Ectodermal cell (in vitro differentiated cells): ENCODE data around the gene TIAM2.

Experiments
- H3K27ac ChIP-seq: 2 replicates; pipeline ENCODE4 v1.7.0; 2013; ENCODE audit warnings: mild to moderate bottlenecking, low read depth, low read length; ENCODE audit not compliant: insufficient read depth, poor library complexity, severe bottlenecking
- H3K27me3 ChIP-seq: 2 replicates; pipeline ENCODE4 v1.7.0; 2013; ENCODE audit warnings: mild to moderate bottlenecking, low read length; ENCODE audit not compliant: insufficient read depth, control insufficient read depth, poor library complexity, severe bottlenecking
- H3K36me3 ChIP-seq: one replicate; pipeline ENCODE4 v1.7.0; 2013; ENCODE audit warnings: low read length; ENCODE audit not compliant: control insufficient read depth, insufficient read depth
- H3K4me1 ChIP-seq: one replicate; pipeline ENCODE4 v1.7.0; 2013; ENCODE audit warnings: low read length; ENCODE audit not compliant: control insufficient read depth, insufficient read depth
- H3K4me3 ChIP-seq: 2 replicates; pipeline ENCODE4 v1.7.0; 2013; ENCODE audit warnings: low read depth, low read length, control low read depth; ENCODE audit not compliant: insufficient read depth
- H3K9me3 ChIP-seq: 2 replicates; pipeline ENCODE4 v1.7.0; 2013; ENCODE audit warnings: mild to moderate bottlenecking, low read length, moderate library complexity; ENCODE audit not compliant: control insufficient read depth
- WGBS, 2 experiments: methylation state at CpG; one replicate each; pipeline ENCODE4 v1.1.7; 2013; ENCODE audit warnings: missing lambda C conversion rate in 2 of 2; 5-methylcytosine and 5-hydroxymethylcytosine counted together

The TIAM2 gene

DNA sequence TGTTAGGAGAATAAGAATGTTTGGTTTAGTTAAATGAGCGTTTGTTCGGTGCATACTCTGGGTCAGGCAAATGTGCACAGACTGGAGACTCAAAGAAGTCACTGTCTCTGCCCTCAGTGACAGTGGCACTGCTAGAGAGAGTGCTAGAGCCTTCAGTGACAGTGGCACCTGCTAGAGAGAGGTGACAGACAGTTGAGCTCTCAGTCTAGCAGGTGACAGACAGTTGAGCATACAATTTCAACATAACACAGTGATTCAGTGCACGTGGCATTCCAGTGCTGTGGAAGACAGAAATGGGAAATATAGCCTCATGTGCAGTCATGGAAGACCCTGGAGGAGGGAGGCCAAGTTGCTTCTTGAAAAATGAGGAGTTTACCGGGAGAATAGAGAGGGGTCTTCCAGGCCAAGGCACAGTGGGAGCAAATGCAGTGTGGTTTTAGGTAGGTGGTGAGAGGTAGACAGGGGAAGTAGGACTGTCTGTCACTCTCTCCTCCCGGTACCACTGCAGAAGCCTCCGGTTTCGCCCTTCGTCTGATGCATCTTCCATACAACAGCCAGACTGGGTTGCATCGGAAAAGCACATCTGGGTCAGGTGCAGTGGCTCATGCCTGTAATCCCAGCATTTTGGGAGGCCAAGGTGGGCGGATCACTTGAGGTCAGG lies 160.8 kb downstream of the TIAM2 start:
- H3K4me1 ChIP-seq = no peaks in the 10 kb centered on the region
- H3K27me3 ChIP-seq = no peaks in the 10 kb centered on the region
- H3K36me3 ChIP-seq = peaks cover 4% of the 10 kb centered on the region
- no peaks in the 10 kb centered on the region for H3K9me3 ChIP-seq
- no peak overlapping the region for H3K4me3 ChIP-seq
- H3K27ac ChIP-seq = no peak overlapping the region
- whole genome bisulfite sequencing, 2 experiments = 92 to 93% methylated on average over 10 of the region's 10 CpGs

DNA sequence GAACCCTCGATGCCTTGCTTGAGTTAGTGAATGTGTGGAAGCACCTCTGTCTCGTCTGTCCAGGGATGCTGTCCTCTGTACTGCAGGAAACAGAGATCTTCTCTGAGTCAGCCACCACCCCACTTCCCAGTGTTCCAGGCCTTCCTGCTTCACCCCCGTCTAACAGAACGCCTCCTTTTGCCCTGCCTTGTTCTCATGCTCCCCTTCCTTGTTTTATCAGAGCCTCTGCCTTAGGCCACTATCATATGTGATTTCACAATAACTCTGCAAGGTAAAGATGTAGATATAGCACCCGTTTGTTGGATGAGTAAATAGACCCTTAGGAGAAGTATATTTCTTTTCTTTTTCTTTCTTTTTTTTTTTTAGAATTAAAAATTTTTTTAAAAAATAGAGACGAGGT lies 162.0 kb downstream of the TIAM2 start:
- no peaks in the 10 kb centered on the region for H3K27me3 ChIP-seq
- WGBS, 2 experiments = 88 to 97% methylated on average over 5 of the region's 6 CpGs
- H3K4me3 ChIP-seq = no peak overlapping the region
- no peaks in the 10 kb centered on the region for H3K9me3 ChIP-seq
- H3K27ac ChIP-seq = no peak overlapping the region
- H3K36me3 ChIP-seq = no peaks in the 10 kb centered on the region
- no peaks in the 10 kb centered on the region for H3K4me1 ChIP-seq

DNA sequence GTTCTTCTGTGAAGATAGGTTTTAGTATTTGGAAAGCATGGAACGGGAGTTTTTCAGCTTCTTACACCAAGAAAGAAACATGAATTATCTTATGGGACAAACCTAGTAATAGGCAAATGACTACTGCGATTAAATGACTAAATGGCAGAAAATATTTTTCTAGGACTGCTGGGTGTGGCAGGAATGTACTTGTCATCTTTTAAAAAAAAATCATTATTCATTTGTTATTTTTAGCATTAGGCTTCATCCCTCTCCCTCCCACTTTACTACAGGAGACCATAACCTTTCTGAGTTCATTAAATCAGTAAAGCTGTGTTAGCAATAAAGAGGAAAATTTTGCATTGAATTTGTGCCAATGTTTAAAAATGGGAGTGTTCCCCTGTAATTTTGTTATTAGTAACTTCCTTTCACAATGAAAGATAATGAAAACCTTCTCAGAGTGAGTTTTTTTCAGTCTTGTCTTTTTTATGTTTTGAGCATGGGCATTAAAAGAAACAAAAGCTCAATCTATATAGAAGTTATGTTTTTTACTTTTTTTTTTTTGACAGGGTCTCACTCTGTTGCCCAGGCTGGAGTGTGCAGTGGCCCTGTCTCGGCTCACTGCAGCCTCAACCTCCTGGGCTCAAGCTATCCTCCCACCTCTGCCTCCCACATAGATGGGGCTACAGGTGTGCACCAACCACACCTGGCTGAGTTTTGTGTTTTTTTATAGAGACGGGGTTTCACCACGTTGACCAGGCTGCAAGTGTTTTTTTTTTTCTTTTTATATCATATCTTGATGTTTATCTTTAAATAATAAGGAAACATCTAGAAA lies 163.1 kb downstream of the TIAM2 start:
- H3K27ac ChIP-seq = no peak overlapping the region
- H3K36me3 ChIP-seq = no peaks in the 10 kb centered on the region
- H3K4me1 ChIP-seq = no peaks in the 10 kb centered on the region
- H3K9me3 ChIP-seq = no peaks in the 10 kb centered on the region
- H3K4me3 ChIP-seq = no peak overlapping the region
- H3K27me3 ChIP-seq = no peaks in the 10 kb centered on the region
- 92 to 97% methylated on average over 2 to 3 of the region's 5 CpGs for WGBS, 2 experiments

DNA sequence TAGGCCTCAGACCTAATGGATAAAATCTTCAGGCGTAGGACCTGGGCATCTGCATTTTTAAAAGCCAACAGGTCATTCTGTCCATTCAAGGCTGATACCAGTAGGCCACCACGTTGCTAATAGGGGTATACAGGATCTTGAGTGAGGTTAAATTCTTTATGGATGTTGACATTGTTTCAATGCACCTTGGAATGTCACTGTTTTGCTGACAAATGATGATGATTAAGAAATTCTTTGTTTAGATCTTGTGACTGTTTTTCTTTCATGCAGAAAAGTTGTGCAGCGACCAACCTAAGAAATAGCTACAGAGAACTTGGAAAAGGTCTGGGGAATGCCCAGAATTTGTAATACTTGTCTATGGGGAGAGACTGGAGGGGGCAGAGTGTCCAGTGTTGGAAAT lies 167.6 kb downstream of the TIAM2 start:
- H3K4me1 ChIP-seq = no peaks in the 10 kb centered on the region
- H3K9me3 ChIP-seq = no peaks in the 10 kb centered on the region
- H3K27me3 ChIP-seq = no peaks in the 10 kb centered on the region
- peaks cover 12% of the 10 kb centered on the region for H3K36me3 ChIP-seq
- no peak overlapping the region for H3K27ac ChIP-seq
- 89 to 91% methylated on average over 3 of the region's 3 CpGs for WGBS, 2 experiments
- no peak overlapping the region for H3K4me3 ChIP-seq

DNA sequence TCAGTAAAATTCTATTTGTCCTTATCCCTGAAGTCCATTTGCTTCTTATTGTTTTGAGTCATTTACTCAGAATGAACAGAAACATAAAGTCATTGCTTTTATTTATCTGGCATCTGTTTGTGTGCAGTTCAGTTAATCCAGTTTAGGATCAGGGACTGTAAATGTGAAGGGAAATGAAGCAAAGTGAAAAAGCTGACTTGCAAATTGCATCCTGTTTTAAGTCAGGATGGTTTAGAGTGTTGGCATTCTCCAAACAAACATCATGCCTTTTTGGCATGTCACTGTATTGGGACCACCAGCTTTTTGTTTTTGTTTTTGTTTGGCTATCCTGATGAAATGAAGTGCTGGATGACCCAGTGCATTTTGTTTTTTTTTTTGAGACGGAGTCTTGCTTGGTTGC lies 168.5 kb downstream of the TIAM2 start:
- no peaks in the 10 kb centered on the region for H3K9me3 ChIP-seq
- H3K4me3 ChIP-seq = no peak overlapping the region
- no peaks in the 10 kb centered on the region for H3K4me1 ChIP-seq
- H3K27me3 ChIP-seq = no peaks in the 10 kb centered on the region
- WGBS, 2 experiments = 87 to 93% methylated on average over 1 of the region's 1 CpG
- no peak overlapping the region for H3K27ac ChIP-seq
- peaks cover 12% of the 10 kb centered on the region for H3K36me3 ChIP-seq

DNA sequence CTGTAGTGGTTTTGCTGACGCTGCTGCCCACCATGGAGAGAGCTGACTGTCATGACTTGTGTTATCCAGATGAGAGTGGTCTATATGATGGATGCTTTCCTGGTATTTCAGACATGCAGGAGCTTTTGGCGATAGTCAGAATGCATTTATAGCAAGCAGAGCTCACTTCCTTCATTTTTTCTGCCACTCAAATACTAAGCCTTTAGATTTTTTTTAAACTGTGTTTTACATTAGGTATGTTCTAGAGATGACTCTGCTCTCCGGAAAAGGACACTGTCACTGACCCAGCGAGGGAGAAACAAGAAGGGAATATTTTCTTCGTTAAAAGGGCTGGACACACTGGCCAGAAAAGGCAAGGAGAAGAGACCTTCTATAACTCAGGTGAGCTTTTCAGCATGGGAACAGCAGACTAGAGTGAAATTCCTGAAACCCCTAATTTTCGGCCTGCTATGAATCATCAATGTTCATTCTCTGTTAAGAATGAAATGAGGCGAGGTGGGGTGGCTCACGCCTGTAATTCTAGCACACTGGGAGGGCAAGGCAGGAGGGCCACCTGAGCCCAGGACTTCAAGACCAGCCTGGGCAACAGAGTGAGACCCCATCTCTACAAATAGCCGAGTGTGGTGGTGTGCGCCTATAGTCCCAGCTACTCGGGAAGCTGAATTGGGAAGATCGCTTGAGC lies 170.1 kb downstream of the TIAM2 start:
- Histone ChIP-seq H3K27me3 (no peaks in the 10 kb centered on the region), H3K4me3 (no peak overlapping the region), H3K4me1 (no peaks in the 10 kb centered on the region), H3K36me3 (peaks cover 12% of the 10 kb centered on the region), H3K9me3 (no peaks in the 10 kb centered on the region), H3K27ac (no peak overlapping the region)
- 90 to 91% methylated on average over 12 of the region's 12 CpGs for WGBS, 2 experiments

DNA sequence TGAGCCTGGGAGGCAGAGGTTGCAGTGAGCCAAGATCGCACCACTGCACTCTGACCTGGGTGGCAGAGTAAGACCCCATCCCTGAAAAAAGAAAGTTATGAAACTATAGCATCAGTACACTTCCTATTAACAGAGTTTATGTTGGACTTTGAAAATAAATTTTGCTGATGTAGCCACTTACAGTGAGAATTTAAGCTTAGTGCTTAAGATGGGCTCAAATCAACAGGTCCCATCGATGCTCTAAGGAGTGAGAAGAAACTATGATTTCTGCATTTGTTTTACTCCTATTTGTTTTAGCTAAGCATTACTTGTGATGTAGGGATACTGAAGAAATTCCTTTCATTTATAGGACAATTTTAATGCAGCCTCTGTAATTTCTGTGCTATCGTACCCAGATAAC lies 175.4 kb downstream of the TIAM2 start:
- Histone ChIP-seq H3K36me3 (peaks cover 3% of the 10 kb centered on the region), H3K27ac (no peak overlapping the region), H3K4me1 (peaks cover 6% of the 10 kb centered on the region), H3K27me3 (no peaks in the 10 kb centered on the region), H3K9me3 (no peaks in the 10 kb centered on the region), H3K4me3 (no peak overlapping the region)
- WGBS, 2 experiments = 90 to 99% methylated on average over 3 of the region's 3 CpGs

DNA sequence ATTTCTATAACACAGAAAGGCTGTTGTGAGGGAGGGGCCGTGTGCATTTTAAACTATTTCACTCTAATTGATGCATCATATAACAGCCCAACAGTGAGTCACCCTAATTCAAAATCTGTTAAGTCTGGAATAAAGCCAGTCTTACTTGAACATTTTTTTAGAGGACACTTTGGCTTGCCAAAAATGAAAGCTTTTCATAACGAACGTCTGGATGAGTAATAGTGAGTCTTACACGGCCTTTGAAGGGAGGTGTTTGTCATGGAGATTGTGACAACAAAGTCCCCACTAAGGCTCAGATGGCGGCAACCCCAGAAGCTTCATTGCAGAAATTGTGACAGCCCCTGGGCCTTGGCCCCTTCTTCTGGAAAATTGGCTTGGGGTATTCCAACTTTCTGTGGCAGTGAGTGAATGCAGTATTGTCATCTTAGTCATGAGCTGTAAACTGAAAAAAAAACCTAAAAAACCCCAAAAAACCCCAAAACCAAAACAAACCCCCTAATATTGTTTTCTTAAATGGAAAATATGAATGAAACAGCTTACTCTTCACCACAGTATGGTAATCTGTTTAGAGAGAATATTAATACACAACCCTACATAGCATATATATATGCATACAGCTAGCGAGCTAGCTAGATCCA lies 176.1 kb downstream of the TIAM2 start:
- no peak overlapping the region for H3K27ac ChIP-seq
- WGBS, 2 experiments = 65 to 70% methylated on average over 6 of the region's 6 CpGs

DNA sequence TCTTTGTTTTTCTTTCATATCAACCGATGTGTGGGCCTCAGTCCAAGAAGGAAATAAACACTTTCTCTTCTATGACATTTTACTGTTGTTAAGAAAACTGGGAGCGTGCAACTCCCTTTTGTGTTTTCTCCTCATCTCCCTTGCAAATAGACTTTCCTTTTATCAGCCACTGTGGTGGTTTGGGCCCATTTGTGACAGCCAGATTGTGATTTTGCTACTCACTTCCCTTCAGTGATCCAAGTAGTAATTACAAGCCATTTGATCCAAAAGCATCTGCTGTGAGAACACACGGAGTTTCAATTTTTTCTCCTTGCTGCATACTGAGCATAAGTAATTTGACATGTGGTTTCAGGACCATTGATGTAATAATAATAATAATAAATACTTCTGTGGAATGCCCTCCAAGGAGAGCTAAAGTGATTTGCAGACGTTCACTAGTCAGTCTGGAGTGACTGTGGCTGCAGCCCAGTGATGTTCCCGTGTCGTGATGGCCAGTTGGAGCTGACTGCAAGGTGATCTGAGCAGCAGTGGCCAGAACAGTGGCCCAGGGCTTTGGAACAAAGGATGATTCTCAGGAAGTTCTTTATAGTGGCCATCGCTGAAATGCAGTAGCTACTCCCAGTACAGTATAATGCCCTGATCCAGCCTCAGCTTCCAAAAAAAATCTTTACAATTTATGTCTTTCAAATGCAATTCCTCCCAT lies 176.8 kb downstream of the TIAM2 start:
- Histone ChIP-seq H3K27ac (no peak overlapping the region), H3K4me3 (no peak overlapping the region)
- 56 to 68% methylated on average over 7 of the region's 7 CpGs for WGBS, 2 experiments

More for the DNA sequence above, 176.1 kb downstream of the TIAM2 start:
- H3K27me3 ChIP-seq = no peaks in the 10 kb centered on the region
- H3K9me3 ChIP-seq = no peaks in the 10 kb centered on the region
- H3K4me3 ChIP-seq = no peak overlapping the region
- peaks cover 6% of the 10 kb centered on the region for H3K4me1 ChIP-seq
- H3K36me3 ChIP-seq = no peaks in the 10 kb centered on the region

More for the DNA sequence above, 176.8 kb downstream of the TIAM2 start:
- Histone ChIP-seq H3K36me3 (no peaks in the 10 kb centered on the region), H3K4me1 (peaks cover 6% of the 10 kb centered on the region), H3K9me3 (no peaks in the 10 kb centered on the region), H3K27me3 (no peaks in the 10 kb centered on the region)
